GM18517 (cell line): Measurements from ENCODE around the gene FIGN.

ENCODE experiments used
- ATAC-seq: cut with Tn5 transposase; IDR thresholded peaks from one replicate; pipeline ENCODE4 v1.9.1; 2021; ENCODE audit warnings: mild to moderate bottlenecking, moderate library complexity; ENCODE audit not compliant: unreplicated experiment

The FIGN gene

GRCh38 chr2:163737190-163737439, 1.3 kb upstream of the FIGN start:
- no peak for ATAC-seq

- no peak for ATAC-seq
Observed at GRCh38 chr2:163736433-163737189, 803 bp upstream of the FIGN start.

- ATAC-seq = no peak
Observed at GRCh38 chr2:163734881-163735684, 725 bp downstream of the FIGN start.

- ATAC-seq = no peak
Observed at GRCh38 chr2:163734401-163734800, 1.4 kb downstream of the FIGN start.

- ATAC-seq = no peak
Observed at GRCh38 chr2:163733956-163734355, 1.9 kb downstream of the FIGN start.

- ATAC-seq = no peak
Observed at GRCh38 chr2:163733301-163733938, 2.4 kb downstream of the FIGN start.

- no peak for ATAC-seq
Observed at GRCh38 chr2:163732727-163733126, 3.1 kb downstream of the FIGN start.

GRCh38 chr2:163731735-163732134, 4.1 kb downstream of the FIGN start:
- no peak for ATAC-seq

- no peak for ATAC-seq
Observed at GRCh38 chr2:163730556-163730955, 5.3 kb downstream of the FIGN start.

GRCh38 chr2:163729636-163730273, 6.1 kb downstream of the FIGN start:
- no peak for ATAC-seq

- ATAC-seq = no peak
Observed at GRCh38 chr2:163723881-163724280, 11.9 kb downstream of the FIGN start.

GRCh38 chr2:163723348-163723747, 12.5 kb downstream of the FIGN start:
- no peak for ATAC-seq

GRCh38 chr2:163719331-163719730, 16.5 kb downstream of the FIGN start:
- ATAC-seq = no peak

- ATAC-seq = no peak
Observed at GRCh38 chr2:163717993-163718680, 17.7 kb downstream of the FIGN start.

- no peak for ATAC-seq
Observed at GRCh38 chr2:163717515-163717914, 18.3 kb downstream of the FIGN start.

- ATAC-seq = no peak
Observed at GRCh38 chr2:163716101-163716500, 19.7 kb downstream of the FIGN start.

GRCh38 chr2:163715668-163716067, 20.1 kb downstream of the FIGN start:
- ATAC-seq = no peak

- ATAC-seq = no peak
Observed at GRCh38 chr2:163715199-163715598, 20.6 kb downstream of the FIGN start.

GRCh38 chr2:163713534-163714311, 22.1 kb downstream of the FIGN start:
- no peak for ATAC-seq

- ATAC-seq = no peak
Observed at GRCh38 chr2:163711699-163712098, 24.1 kb downstream of the FIGN start.
